Parathyroid adenoma (tissue), 2 donors: ENCODE results near the gene PEPD.

Source experiments
- H2AFZ ChIP-seq: fragments of 300-600 bp; sonication (generic); one replicate; pipeline ENCODE4 v1.7.0; 2017; ENCODE audit warnings: antibody characterized with exemption, mild to moderate bottlenecking
- H3K27ac ChIP-seq: fragments of 300-600 bp; sonication (generic); one replicate; pipeline ENCODE4 v1.7.0; 2017
- H3K27me3 ChIP-seq: fragments of 300-600 bp; sonication (generic); one replicate; pipeline ENCODE4 v1.7.0; 2017; ENCODE audit warnings: low read length; ENCODE audit not compliant: control insufficient read depth, insufficient read depth
- H3K36me3 ChIP-seq: fragments of 300-600 bp; sonication (generic); one replicate; pipeline ENCODE4 v1.7.0; 2017; ENCODE audit warnings: low read length; ENCODE audit not compliant: control insufficient read depth, insufficient read depth
- H3K4me1 ChIP-seq: fragments of 300-600 bp; sonication (generic); one replicate; pipeline ENCODE4 v1.7.0; 2017; ENCODE audit warnings: control low read depth
- H3K4me2 ChIP-seq: fragments of 300-600 bp; sonication (generic); one replicate; pipeline ENCODE4 v1.7.0; 2017; ENCODE audit warnings: low read length
- H3K4me3 ChIP-seq: fragments of 300-600 bp; sonication (generic); one replicate; pipeline ENCODE4 v1.7.0; 2017; ENCODE audit warnings: low read depth, low read length
- H3K79me2 ChIP-seq: fragments of 300-600 bp; sonication (generic); one replicate; pipeline ENCODE4 v1.7.0; 2017; ENCODE audit warnings: control low read depth
- H3K9ac ChIP-seq: fragments of 300-600 bp; sonication (generic); one replicate; pipeline ENCODE4 v1.7.0; 2017; ENCODE audit warnings: mild to moderate bottlenecking
- H3K9me3 ChIP-seq: fragments of 300-600 bp; sonication (generic); one replicate; pipeline ENCODE4 v1.7.0; 2017; ENCODE audit warnings: low read length; ENCODE audit not compliant: control insufficient read depth
- TF ChIP-seq, protein P1 (sequence below): fragments of 300-600 bp; sonication (generic); IDR thresholded peaks from one replicate; pipeline ENCODE4 v1.7.0; 2017; ENCODE audit warnings: antibody characterized with exemption, mild to moderate bottlenecking
- donor health status: primary hyperparathyroidism.

PEPD gene

DNA sequence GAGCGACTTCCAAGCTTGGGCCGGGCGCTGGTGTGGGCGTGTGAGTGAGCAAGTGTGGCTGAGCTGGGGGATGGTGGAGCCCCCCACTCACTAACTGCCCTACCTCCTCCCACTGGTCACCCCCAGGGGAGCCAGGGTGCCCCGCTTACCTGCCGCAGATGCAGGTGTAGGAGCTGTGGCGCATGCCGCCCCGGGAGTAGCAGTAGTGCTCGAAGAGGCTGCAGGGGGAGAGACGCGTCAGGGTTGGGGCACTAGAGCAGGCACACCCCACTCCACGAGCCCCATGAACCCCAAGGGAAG, 108.2 kb downstream of the PEPD start:
- no peaks in the 10 kb centered on the region for H3K27me3 ChIP-seq
- H3K9ac ChIP-seq, result no peak overlapping the region
- H2AFZ ChIP-seq, result no peak overlapping the region
- H3K9me3 ChIP-seq, result no peaks in the 10 kb centered on the region
- H3K36me3 ChIP-seq, result no peaks in the 10 kb centered on the region
- TF ChIP-seq, protein P1, sequence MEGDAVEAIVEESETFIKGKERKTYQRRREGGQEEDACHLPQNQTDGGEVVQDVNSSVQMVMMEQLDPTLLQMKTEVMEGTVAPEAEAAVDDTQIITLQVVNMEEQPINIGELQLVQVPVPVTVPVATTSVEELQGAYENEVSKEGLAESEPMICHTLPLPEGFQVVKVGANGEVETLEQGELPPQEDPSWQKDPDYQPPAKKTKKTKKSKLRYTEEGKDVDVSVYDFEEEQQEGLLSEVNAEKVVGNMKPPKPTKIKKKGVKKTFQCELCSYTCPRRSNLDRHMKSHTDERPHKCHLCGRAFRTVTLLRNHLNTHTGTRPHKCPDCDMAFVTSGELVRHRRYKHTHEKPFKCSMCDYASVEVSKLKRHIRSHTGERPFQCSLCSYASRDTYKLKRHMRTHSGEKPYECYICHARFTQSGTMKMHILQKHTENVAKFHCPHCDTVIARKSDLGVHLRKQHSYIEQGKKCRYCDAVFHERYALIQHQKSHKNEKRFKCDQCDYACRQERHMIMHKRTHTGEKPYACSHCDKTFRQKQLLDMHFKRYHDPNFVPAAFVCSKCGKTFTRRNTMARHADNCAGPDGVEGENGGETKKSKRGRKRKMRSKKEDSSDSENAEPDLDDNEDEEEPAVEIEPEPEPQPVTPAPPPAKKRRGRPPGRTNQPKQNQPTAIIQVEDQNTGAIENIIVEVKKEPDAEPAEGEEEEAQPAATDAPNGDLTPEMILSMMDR, result no peak
- no peak overlapping the region for H3K4me2 ChIP-seq
- no peaks in the 10 kb centered on the region for H3K4me1 ChIP-seq
- H3K27ac ChIP-seq, result no peak overlapping the region
- no peak overlapping the region for H3K4me3 ChIP-seq
- H3K79me2 ChIP-seq, result peaks cover 2% of the 10 kb centered on the region

DNA sequence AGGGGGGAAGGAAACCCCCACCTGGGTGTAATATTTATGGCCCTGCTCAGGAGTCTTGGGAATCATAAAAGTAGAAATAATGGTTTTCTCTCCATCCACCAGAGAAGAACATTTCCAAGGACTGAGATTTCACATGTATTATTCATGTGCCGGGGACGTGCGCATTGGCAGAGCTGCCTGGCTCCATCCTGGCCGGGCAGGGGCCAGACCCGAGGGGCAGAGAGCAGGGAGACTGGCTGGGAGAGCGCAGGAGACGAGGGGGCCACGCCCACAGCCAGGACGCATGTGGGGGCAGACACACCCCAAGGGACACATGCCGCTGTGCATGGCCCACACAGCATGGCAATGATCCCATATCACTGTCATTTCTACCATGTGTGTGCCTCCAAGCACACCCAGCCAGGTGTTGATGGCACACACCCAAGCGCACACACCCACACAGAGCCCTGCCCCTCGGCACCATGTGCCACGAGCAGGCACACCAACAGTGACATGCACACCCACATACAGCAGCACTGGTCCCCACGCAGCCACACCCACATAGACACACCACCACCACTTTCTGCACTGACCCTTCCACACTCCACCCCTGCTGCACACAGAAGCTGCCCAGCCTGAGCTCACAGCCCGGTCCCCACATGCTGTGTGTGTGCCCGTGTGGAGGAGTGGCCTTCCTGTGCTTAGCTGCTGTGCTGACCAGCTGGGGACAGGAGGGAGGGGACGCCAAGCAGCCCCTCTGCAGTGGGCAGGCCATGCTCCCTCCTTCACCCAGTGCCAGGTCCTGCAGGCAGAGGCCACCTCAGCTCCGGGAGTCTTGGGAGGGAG, 108.8 kb downstream of the PEPD start:
- H3K79me2 ChIP-seq, result peaks cover 2% of the 10 kb centered on the region
- H2AFZ ChIP-seq, result no peak overlapping the region
- H3K4me1 ChIP-seq, result no peaks in the 10 kb centered on the region
- H3K27me3 ChIP-seq, result no peaks in the 10 kb centered on the region
- H3K36me3 ChIP-seq, result no peaks in the 10 kb centered on the region
- H3K9ac ChIP-seq, result no peak overlapping the region
- TF ChIP-seq, protein P1, result no peak
- no peak overlapping the region for H3K4me3 ChIP-seq
- no peak overlapping the region for H3K4me2 ChIP-seq
- H3K27ac ChIP-seq, result no peak overlapping the region
- H3K9me3 ChIP-seq, result no peaks in the 10 kb centered on the region

DNA sequence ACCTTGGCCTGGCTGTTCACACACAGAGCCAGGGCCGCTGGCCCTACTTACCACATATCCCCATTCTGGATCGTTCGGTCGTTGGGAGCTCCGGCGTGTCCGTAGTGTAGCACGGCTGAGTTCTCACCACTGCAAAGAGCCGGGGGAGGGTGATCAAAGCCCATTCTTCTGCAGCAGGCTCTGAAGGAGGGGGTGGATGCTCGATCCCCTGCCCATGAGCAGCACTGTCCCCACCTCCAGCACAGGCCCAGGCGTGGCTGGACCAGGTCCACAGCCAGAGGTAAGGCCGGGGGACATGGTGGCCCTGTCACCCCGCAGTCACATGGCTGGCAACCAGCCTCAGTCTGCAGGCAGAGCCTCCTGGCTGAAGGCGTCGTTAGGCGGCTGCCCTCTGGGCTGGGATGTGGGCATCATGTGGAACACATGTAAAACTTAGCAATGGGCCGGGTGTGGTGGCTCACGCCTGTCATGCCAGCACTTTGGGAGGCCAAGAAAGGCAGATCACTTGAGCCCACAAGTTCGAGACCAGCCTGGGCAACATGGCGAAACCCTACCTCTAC, 109.9 kb downstream of the PEPD start:
- Histone ChIP-seq H2AFZ (no peak overlapping the region), H3K4me1 (no peaks in the 10 kb centered on the region), H3K4me3 (no peak overlapping the region), H3K9ac (no peak overlapping the region), H3K79me2 (peaks cover 2% of the 10 kb centered on the region), H3K9me3 (no peaks in the 10 kb centered on the region), H3K27me3 (no peaks in the 10 kb centered on the region), H3K4me2 (no peak overlapping the region), H3K36me3 (no peaks in the 10 kb centered on the region), H3K27ac (no peak overlapping the region)
- TF ChIP-seq, protein P1, result no peak

DNA sequence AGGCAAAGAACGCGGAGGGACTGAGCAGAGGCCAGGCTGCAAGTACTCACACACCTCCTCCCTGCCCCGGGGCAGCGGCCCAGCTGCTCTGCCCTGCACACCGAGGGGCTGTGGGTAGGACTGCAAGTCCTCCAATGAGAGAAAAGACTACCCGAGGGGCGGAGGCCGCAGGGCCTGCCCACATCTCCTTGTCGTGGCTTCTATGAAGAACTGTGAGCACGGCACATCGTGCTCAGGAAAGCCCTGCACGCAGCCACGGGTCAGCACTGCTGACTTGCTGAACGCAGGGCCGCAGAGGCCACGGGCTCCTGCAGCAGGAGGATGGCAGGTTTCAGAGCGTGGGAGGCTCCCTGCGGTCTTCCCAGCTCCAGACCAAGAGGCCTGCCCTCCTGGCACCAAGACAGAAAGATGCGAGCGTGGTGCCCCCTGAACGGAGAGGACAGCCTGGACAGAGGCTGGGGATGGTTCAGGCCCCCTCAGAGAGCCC, 110.6 kb downstream of the PEPD start:
- no peaks in the 10 kb centered on the region for H3K4me1 ChIP-seq
- no peaks in the 10 kb centered on the region for H3K36me3 ChIP-seq
- no peak overlapping the region for H3K27ac ChIP-seq
- no peak overlapping the region for H3K4me3 ChIP-seq
- H2AFZ ChIP-seq, result no peak overlapping the region
- H3K79me2 ChIP-seq, result peaks cover 2% of the 10 kb centered on the region
- H3K9ac ChIP-seq, result no peak overlapping the region
- TF ChIP-seq, protein P1, result no peak
- no peak overlapping the region for H3K4me2 ChIP-seq
- no peaks in the 10 kb centered on the region for H3K9me3 ChIP-seq
- no peaks in the 10 kb centered on the region for H3K27me3 ChIP-seq
